Endometrium (tissue), 2 donors: ENCODE measurements around the gene GINS2.

Experiments used
- FAIRE-seq: peaks from 2 replicates; lab custom pipeline; 2012; peaks lifted over from hg19 to GRCh38; lab: Jason Lieb, UNC
- donor health status: control.
- donor health status: control.

Gene GINS2

GRCh38 chr16:85716022-85716679, 27.4 kb upstream of the GINS2 start:
- FAIRE-seq = no peak

DNA sequence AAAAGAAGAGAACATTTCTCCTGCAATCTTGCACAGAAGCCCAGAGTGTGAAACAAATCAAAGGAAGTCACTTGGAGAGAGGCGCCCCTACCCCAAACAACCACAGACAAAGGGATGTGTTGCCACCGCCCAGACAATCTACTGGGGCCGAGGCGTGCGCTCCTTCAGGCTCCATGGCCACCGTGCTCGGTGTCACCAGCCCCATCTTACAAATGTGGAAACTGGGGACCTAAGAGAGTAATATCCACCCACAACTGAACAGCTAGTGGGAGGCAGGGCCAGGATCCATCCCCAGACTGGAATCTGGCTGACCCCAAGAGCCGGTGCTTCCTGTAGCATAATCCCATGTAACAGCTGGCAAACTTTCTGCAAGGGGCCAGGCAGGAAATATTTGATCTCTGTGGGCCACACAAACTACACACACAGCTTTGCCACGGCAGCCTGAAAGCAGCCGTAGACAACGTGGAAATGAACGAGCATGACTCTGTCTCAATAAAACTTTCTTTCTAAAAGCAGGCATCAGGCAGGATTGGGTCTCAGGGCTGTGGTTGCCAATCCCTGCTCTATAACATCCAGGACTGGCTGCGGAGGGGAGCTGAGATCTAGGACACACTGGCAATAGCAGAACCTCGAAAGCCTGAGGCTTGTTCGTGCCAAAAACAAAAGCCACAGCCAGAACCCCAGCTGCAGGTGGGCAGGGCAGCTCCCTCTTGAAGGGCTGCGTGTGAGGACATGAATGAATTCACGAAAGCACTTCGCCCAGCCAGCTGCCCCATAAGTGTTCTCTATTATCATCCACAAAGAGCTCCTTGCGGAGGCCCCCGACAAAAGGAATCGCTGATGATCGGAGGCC, 26.6 kb upstream of the GINS2 start:
- no peak for FAIRE-seq

- no peak for FAIRE-seq
Observed at GRCh38 chr16:85712801-85713200, 24.0 kb upstream of the GINS2 start.

DNA sequence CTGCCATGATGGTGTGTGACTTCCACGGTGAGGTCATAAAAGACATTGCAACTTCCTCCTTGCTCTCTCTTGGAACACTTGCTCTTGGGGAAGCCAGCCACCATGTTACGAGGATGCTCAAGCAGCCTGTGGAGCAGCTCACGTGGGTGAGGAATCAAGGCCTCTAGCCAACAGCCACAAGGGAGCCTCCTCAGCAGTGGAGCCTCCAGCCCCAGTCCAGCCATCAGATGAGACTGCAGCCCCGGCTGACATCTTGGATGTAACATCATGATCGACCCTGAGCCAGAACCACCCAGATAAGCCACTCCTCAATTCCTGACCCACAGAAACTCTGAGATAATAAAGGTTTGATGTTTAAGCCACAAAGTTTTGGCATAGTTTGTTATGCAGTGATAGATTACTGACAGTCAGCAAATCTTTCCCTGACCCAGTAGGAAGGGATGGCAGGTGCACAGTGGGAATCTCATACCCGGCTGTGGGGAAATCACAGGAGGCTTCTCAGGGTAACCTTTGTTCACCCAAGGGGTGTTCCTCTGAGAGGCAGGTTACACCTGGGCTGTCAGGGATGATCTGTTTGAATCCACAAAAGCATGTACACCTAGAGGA, 23.3 kb upstream of the GINS2 start:
- FAIRE-seq = no peak

DNA sequence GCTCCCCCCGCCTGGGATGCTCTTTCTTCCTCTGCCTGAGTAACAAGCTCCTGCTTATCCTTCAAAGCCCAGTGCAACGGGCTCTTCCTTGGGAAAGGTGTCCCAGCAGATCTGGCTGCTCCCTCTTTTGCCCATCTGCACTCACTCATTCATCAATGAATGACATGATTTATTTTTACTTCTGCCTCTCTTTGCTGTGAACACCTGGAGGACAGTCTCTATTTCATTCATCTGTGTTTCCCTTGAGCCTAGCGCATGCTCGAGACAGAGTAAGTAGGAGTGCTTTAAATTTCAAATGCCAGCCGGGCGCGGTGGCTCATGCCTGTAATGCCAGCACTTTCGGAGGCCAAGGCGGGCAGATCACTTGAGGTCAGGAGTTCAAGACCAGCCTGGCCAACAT, 22.0 kb upstream of the GINS2 start:
- FAIRE-seq = no peak

DNA sequence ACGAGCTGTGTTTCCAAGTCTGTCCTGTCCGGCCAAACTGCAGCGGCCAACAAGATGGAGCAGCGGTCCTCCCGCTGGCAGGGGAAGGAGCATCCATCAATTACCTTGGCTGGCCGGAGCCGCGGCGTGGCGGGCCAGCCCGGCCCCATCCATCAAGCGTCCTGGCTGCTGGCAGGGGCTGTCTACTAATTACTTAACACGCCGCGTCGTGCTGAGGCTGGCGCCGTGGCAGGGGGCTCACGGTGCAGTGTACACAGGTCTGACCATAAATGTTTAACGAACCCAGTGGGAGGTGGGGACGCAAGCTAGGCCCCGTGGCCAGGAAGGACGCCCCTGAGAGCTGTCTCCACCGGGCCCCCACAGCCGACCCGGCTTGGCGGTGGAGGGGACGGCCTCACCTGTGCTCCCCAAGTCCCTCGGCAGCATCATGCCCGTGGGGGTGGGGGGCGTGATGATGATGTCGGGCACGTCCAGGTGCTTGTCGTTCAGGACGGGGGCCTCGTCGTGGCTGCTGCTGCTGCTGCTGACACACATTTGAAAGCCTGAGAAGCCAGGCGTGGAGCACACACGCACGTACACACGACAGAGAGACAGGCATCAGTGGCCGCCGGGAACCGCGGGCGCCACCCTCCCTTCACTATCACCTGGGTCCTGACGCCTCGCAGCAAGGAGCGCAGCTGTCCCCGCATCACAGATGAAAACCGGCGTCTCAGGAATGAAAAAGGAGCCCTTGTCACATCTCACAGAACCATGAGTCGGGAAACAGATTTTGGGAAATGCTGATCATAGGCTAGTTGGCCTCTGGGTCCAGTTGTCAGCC, 21.2 kb upstream of the GINS2 start:
- no peak for FAIRE-seq

DNA sequence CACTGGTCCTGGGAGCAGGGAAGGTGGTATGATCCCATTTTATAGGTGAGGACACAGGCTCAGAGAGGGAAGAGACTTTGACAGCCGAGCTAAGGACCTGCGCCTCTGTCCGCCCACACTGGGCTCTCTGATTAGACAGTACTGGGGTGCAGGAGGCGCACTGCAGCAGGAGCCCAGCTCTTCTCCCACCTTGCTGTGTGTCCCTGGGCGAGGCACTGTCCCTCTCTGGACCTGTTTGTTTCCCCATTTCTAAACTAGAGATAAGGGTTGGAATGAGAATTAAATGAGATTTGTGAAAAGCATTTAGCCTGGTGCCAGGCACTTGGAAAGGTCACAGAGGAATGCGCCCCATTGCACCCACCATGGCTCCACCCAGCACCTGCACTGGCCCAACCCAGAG, 19.6 kb upstream of the GINS2 start:
- FAIRE-seq = no peak

DNA sequence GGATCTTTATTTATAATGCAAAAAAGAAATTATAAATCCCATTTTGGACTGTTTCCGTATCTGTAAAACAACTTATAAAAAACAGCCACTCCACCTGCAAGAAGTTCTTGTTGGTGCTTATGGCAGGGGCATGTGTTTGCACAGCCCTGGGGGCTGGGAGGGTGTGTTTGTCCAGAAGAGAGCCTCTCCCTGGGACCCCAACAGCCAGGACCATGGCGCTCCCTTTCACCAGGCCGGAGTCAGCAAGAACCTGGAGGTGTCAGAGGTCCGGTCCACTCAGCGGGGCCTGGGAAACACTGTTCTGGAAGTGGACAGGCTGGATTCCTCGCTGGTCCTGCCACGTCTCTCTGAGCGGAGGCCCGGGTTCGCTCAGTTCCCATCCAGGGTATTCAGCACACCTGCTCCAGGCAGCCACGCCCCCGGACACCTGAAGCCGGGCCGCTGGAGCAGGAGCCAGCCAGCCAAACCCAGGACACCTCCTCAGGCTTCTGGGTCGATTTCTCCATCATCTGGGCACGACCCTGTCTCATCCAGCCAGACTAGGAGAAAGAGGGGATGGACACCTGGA, 18.9 kb upstream of the GINS2 start:
- FAIRE-seq = no peak

GRCh38 chr16:85706449-85707034, 17.8 kb upstream of the GINS2 start:
- FAIRE-seq = no peak

DNA sequence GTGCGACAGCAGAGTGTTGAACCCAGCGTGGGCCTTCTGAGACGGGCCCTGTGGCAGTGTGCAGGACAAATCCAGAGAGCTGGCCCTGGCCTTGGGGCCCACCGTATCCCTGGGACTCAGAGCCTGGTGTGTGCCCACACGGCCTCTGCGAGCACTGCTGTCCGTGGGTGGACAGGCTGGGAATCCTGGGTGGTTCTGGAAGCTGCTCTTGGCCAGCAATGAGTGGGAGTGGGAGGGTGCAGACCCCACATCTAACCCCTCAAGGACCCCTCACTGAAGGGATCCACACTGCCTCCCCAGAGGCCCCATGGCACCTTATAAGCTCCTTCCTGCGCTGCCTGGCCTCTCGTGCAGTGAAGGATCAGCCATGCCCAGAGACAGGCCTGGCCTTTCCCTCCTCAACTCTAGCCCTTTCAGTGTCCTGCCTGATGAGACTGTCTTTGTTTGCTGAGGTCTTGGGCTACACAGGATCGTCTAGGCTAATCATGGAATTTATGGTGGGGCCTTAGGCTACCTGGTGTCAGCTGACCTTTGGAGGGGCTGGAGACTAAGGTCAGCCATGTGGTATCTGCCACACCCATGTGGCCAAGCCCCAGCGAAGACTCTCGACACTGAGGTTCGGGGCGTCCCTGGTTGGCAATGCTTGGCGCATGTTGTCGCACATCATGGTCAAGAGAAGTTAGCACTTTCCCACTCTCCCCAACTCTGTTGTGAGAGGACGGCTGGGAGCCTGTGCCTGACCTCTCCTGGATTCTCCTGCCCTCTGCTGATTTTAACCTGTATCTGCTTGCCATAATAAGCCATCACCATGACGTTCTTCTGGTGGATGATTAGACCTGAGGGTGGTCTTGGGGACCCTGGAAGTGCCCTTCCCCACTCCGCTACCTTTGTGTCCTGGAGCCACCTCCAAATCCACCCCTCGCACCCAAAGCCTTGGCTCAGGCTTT, 16.4 kb upstream of the GINS2 start:
- FAIRE-seq = no peak

DNA sequence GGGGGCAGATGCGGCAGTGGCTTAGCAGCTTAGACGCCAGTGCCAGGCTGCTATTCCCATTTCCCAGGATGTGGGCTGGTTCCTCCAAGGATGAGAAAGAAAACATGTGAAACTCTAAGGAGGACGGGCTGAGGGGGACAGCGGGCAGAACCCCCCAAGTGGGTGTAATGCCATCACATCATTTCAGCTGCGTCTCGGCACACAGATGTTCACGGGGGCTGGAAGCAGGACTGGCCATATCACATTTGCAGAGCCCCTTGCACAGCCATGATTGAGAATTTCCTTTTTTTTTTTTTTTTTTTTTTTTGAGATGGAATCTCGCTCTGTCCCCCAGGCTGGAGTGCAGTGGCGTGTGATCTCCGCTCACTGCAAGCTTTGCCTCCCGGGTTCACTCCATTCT, 15.3 kb upstream of the GINS2 start:
- FAIRE-seq = no peak

DNA sequence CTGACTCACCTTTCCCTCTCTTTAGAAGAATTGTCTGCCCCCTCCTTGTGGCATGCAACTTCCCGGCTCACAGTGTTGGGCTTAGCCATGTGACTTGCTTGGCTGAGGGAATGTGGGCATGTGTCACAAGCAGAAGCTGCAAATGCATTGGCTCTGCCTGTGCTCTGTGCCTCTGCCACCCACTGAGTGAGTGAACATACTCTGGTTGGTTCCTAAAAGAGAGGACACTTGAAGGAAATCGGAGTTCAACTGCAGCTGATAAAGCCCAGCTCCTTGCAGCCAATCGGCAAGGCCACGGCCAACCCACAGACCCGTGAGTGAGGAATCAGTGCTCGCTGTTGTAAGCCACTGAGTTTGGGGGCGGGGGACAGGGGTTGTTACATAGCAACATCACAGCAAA, 10.9 kb upstream of the GINS2 start:
- no peak for FAIRE-seq

GRCh38 chr16:85698935-85699558, 10.3 kb upstream of the GINS2 start:
- no peak for FAIRE-seq

DNA sequence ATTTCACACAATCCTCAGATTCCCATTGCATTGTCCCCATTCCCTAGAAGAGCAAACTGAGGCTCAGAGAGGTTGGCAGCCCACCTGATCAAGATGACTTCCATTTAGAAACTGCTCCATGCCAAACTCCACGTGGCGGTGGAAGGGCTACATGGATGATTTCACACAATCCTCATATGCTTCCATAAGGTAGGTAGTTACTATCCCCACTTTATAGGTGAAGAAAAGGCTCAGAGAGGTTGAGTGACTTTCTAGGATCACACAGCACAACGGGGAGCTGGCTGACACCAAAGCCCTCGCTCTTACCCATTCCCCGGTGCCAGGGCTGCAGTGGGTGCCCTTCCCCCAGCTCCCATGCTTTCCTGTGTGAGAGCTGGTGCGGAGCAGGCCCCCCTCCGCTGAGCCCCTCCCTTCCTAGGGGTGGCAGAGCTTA, 9.7 kb upstream of the GINS2 start:
- FAIRE-seq = no peak

DNA sequence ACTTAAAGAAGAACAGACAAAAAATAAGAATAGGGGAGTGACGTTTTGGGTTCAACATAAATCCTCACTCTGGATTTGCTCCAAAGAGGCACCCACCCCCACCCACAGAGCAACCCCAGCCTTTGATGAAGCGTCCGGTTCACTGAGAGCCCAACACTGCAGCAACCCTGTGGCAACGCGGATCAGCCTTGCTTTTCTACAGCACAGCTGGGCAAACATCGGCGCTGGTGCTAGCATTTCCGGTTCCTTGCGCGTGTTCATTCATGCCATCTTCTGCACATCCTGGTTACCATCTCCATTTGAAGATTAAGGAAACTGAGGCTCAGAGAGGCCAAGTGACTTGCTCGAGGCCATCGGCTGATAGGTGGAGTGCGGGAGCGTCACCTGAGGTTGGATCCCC, 8.7 kb upstream of the GINS2 start:
- FAIRE-seq = no peak

DNA sequence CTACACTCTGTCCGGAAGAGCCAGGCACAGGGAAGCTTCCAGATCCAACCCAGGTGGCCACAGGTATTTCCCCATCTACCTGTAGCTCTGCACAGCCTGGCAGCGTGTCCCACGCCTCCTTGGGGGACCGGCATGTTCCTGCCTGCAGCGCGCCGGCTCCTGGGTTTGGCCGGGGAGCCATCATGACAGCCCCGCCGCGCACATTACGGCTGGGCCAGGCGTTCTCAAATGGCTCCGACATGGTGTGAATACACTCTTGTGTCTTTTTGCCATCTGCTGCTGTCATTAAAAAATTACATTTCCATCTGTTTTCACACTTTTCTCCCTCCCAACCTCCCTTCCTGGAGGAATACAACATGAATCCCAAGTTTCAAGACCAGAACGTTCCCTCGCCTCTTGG, 8.0 kb upstream of the GINS2 start:
- FAIRE-seq = no peak

DNA sequence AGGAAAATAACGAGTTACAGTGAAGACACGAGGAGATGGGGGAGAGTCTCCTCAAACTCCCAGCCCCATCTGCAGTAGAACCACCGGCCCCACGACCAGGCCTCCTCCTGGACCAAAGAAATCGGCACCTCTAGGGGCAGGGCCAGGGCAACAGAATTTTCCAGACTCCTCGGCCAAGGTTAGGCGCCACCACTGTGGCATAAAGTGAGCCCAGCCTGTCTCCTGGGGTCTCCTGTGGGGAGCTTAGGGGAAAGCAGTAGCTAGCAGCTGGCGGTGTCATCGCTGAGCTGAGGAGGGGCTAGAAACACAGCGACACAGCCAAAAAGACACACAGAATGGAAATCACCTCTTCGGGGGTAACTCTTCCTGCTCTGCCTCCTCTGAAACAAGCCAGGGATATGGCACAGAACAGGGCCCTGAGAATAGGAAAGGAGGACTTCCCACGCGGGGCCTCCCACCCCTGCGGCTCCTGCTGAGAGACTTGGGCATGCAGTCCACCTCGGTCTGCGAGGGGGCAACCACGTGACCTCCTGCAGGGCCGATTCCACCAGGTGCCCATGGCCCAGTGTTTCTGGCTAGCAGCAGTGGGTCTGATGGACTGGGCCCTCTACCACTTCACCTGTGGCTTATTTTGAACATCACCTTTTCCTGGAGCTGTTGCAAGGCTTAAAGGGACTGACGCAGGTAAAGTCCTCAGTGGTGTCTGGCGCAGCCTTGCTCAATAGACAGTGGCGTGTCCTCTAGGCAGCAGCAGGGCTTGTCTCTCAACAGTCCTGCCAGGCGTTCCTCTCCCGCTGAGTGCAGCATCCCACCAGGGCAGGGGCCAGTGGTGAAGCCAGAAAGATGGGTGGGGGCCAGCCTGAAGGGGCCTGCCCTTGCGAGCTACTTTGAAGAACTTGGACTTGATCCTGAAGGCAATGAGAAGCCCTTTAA, 6.7 kb upstream of the GINS2 start:
- no peak for FAIRE-seq

GRCh38 chr16:85690469-85691064, 1.8 kb upstream of the GINS2 start:
- no peak for FAIRE-seq

- no peak for FAIRE-seq
Observed at GRCh38 chr16:85689950-85690320, 1.2 kb upstream of the GINS2 start.
